GM21423 (cell line): ENCODE results near the gene TBCB.
"Not testable (repeated sequence)": the region's sequence is repeated elsewhere in the genome, so short reads cannot be mapped to it uniquely, and the experiment has no call there.

Experiments used
- ATAC-seq: cut with Tn5 transposase; IDR thresholded peaks from one replicate; pipeline ENCODE4 v1.9.1; 2021; ENCODE audit warnings: mild to moderate bottlenecking, moderate library complexity; ENCODE audit not compliant: unreplicated experiment

TBCB gene

DNA sequence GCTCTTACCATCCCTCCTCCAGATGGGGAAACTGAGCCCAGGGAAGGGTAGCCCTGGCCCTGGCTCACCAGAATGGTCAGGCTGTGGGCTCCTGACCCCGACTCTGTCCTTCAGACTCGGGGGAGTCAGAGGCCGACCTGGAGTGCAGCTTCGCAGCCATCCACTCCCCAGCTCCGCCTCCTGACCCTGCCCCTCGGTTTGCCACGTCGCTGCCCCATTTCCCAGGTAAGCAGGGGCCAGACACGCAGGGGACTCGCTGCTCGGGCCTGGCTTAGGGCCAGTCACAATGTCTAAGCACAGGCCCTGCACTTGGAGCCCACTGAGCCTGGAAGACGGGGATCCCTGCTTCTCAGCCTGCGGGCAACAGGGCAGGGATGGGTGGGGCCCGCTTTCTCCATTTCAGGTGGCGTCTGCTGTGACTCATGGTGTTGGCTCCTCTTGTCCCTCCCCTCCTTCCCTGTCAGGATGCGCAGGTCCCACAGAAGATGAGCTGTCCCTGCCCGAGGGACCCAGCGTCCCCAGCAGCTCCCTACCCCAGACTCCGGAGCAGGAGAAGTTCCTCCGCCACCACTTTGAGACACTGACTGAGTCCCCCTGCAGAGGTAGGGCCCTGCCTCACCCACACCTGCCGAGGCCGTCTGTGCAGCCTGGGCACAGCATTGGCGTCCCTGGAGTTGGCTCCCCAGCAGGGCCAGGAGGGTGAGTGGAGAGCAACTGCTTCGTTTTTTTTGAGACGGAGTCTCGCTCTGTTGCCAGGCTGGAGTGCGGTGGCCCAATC, 13.5 kb upstream of the TBCB start:
- ATAC-seq: no peak

DNA sequence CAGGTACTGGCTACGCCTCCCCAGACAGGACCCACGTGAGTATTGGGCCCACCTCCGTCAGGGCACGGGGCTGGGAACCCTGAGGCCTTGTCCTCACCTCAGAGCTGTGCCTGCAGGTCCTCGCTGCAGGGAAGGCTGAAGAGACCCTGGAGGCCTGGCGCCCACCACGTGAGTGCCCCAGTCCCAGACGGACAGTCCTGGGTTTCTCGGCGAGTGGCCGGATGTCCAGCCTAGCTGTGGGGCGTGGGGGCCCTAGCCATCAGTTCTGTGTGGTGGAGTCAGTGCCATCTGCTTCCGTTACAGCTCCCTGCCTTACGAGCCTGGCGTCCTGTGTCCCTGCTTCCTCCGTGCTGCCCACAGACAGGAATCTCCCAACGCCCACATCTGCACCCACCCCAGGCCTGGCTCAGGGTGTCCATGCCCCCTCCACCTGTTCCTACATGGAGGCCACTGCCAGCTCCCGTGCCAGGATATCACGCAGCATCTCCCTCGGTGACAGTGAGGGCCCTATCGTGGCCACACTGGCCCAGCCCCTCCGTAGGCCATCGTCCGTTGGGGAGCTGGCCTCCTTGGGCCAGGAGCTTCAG, 12.1 kb upstream of the TBCB start:
- no peak for ATAC-seq

DNA sequence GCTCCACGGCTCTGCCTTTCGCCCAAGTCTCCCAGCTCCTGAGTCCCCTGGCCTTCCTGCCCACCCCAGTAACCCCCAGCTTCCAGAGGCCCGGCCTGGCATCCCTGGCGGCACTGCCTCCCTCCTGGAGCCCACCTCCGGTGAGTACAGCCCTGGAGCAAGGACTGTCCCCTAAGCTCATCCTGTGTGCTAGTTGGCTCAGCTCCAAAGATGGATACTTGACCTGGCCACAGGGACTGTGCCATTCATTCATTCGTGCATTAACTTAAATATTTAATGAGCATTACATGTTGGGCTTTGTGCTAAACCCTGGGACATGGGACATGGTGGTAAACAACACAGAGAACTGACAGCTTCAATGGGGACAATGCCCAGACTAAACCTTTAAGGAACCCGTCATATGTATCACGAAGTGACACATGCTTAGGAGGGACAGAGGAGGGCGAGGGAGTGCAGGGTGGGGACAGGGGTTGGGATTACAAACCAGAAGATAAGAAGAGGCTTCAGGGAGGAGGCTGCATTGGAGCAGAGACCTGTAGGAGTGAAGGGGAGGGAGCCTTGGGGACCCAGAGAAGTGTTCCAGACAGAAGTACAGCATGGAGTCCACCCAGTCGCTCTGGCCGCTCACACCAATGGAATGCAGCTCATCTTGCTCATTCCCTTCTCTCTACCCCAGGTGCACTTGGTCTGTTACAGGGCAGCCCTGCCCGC, 11.3 kb upstream of the TBCB start:
- ATAC-seq: no peak

DNA sequence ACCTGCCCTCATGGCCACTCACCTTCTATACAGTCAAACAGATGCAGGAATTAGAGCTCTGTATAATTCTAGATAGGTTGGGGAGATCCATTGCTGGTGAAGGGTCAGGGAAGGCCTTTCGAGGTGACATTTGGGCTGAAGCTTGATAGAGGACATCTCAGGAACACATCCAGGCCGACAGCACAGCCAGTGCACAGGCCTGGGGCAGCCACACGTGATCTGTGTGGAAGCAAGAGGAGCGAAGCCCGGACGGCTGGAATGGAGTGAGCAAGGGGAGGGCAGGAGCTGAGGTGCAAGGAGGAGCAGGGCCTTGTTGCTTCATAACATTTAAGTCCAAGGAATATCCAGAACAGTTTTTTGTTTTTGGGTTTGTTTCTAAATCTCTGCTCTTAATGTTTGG, 8.8 kb upstream of the TBCB start:
- ATAC-seq: no peak

GRCh38 chr19:36106991-36107390, 8.3 kb upstream of the TBCB start:
- no peak for ATAC-seq

GRCh38 chr19:36108684-36109083, 6.6 kb upstream of the TBCB start:
- no peak for ATAC-seq

- no peak for ATAC-seq
Measured at GRCh38 chr19:36110487-36111199, 4.6 kb upstream of the TBCB start, which contains the start of gene OVOL3. TSS of gene OVOL3 (plus strand) at chr19:36111143. CDS start at chr19:36111203, 60 bp downstream.

DNA sequence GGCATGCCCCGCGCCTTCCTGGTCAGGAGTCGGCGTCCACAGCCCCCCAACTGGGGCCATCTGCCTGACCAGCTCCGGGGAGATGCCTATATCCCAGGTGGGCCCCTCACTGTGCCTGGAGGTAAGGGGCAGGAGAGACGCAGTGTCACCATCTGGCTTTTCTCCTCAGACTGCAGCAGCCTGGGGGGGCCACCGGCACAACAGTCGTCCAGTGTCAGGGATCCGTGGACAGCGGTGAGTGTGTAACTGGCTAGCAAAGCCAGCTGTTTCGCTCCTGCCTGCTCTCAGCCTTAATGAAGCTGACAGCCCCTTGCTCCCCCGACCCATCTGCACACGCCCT, 4.1 kb upstream of the TBCB start:
- no peak for ATAC-seq

DNA sequence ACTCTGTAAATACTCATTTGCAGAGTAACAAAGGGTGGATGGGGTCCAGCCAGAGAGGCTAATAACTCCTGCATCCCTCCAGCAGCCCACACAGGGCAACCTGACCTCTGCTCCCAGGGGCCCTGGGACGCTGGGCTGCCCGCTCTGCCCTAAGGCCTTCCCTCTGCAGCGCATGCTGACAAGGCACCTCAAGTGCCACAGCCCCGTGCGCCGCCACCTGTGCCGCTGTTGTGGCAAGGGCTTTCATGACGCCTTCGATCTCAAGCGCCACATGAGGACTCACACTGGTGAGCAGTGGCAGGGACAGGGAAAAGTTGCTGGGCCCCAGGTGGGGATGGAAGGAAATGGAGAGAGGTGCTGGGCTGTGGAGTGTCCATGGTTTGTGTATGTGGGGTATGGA, 2.6 kb upstream of the TBCB start:
- ATAC-seq: no peak

DNA sequence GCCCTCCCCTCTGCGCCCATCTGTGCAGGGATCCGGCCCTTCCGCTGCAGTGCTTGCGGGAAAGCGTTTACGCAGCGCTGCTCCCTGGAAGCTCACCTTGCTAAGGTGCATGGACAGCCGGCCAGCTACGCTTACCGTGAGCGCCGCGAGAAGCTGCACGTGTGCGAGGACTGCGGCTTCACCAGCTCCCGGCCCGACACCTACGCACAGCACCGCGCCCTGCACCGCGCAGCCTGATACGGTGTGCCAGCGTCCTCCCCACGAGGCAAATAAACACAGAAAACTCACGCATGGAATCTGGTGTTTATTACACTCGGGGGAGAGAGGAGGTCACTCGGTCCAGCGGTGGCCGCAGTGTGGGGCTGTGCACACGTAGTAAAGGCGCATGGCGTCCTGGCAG, 1.8 kb upstream of the TBCB start:
- no peak for ATAC-seq

GRCh38 chr19:36113894-36114720, 1.2 kb upstream of the TBCB start:
- ATAC-seq: no peak

DNA sequence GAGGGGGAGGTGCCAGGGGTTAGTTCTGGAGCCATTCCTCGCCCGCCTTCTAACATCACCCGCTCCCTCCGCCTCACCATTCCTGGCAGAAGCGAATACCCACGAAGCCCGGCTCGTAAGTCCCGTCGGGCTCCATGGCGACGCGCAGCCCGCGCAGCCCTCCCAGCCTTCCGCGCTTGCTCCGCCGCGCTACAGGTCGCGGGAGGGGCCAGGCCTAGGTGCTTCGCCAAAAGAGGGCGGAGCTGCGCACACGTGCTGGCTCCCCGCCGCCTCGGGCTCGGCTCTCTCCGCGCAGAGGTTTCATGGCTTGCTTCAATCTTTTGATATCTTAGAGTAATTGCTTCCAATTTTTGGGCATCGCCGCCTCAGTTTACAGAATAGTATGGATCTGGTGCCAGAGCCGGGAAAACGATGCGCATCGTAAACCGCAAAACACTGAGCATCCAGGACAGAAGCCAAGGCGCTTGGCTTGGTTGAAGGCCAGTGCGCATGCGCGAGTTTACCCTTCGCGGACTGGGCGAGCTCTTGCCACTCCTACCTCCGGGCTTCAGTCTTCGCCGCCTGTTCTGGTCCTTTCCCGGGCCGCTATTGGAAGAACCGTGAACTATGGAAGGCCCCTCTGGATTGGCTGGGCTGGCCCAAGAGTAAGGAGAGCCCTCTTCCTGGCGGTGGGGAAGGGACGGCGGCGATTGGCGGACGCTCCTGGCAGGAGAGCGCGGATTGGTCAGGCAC, 381 bp upstream of the TBCB start, which contains the start of gene POLR2I:
Gene POLR2I (minus strand): TSS at position 155 of the 732 bp plus-strand sequence. CDS start 19 bp downstream, at position 136.
- ATAC-seq: peak; percentile 73

GRCh38 chr19:36116344-36116637, 1.0 kb downstream of the TBCB start:
- ATAC-seq: no peak

- no peak for ATAC-seq
Measured at GRCh38 chr19:36120092-36120983, 5.1 kb downstream of the TBCB start.

DNA sequence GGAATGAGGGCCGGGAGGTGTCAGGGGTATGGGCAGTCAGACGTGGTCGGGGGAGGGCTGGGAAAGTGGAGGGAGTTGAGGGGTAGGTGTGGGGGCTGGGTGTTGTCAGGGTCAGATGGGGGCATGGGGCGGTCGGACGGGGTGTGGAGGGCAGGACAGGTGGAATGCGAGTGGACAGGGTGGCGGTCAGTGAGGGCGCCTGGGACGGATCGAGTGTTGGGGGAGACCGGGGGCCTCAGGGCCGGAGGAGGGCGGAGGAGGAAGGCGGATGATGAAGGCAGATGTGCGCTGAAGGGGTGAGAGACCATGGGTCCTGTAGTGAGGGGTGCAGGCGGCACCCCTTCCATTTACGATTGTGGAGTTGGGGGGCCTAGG, 5.7 kb downstream of the TBCB start:
- ATAC-seq: no peak

DNA sequence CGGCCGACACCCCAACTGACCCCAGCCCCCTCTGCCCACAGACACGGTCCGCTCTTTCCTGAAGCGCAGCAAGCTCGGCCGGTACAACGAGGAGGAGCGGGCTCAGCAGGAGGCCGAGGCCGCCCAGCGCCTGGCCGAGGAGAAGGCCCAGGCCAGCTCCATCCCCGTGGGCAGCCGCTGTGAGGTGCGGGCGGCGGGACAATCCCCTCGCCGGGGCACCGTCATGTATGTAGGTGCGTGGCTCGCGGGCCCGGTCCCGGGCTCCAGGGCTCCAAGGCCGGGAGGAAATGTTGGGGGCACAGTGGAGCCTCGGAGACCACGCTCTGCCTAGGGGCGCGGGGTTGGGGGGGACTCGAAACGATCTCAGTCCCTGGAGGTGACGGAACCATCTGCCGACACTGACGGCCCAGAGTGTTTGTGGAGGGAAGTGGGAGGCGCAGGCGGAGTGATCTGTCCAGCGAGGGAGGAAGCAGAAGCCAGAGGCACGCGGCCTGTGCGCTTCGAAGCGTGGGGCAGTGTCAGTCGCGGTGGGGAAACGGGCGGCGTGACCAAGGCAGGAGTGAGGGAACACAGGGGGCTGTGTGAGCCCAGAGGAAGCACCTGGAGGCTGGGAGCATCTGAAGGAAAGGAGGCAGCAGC, 6.3 kb downstream of the TBCB start:
- no peak for ATAC-seq

GRCh38 chr19:36125557-36125956, 10.3 kb downstream of the TBCB start:
- no peak for ATAC-seq

GRCh38 chr19:36128392-36128736, 13.1 kb downstream of the TBCB start:
- no peak for ATAC-seq

GRCh38 chr19:36131221-36131620, 16.0 kb downstream of the TBCB start:
- ATAC-seq: not testable (repeated sequence)
